SK-MEL-5 (cell line): ENCODE measurements around the gene PDZD4. TPM values are rescaled to one million over a fixed set of nuclear protein-coding genes. Genes with fewer than 3 reads are reported as not detected.

Experiments
- DNase-seq: peaks from one replicate; pipeline ENCODE4 v3.0.0-alpha.2; 2016; ENCODE audit warnings: low read depth, low spot score
- in situ Hi-C: cut with HindIII; loops from 2 replicates; pipeline ENCODE4 v1.10.0; 2016; ENCODE audit warnings: low sequenced_read_pairs, high pct_unique_total_duplicates, low pct_unique_long_range_greater_than_20kb
- total RNA-seq: library from RNA; depleted of rRNA; stranded (reverse); fragments of >200 nt; shearing (Covaris generic); gene quantifications from 2 replicates; pipeline ENCODE4 v1.2.3, GENCODE V29; 2014

The PDZD4 gene
- total RNA-seq, 1 experiment from 2014 or later, result 15.2 TPM

- in situ Hi-C loops, result no loop called here
Measured at GRCh38 chrX:153870288-153870690, 39.9 kb upstream of the PDZD4 start.

GRCh38 chrX:153869473-153870287, 39.3 kb upstream of the PDZD4 start:
- in situ Hi-C loops, result no loop called here
- DNase-seq, result no peak

More at GRCh38 chrX:153870288-153870690, 39.9 kb upstream of the PDZD4 start:
- DNase-seq, result no peak

GRCh38 chrX:153868576-153869472, 38.5 kb upstream of the PDZD4 start:
- DNase-seq, result no peak
- in situ Hi-C loops, result no loop called here

- in situ Hi-C loops, result no loop called here
Measured at GRCh38 chrX:153867671-153868070, 37.3 kb upstream of the PDZD4 start.

GRCh38 chrX:153867139-153867538, 36.8 kb upstream of the PDZD4 start:
- no peak for DNase-seq
- in situ Hi-C loops, result no loop called here

More at GRCh38 chrX:153867671-153868070, 37.3 kb upstream of the PDZD4 start:
- DNase-seq, result no peak

- no peak for DNase-seq
- in situ Hi-C loops, result no loop called here
Measured at GRCh38 chrX:153866302-153867019, 36.1 kb upstream of the PDZD4 start.

GRCh38 chrX:153865685-153866084, 35.3 kb upstream of the PDZD4 start:
- in situ Hi-C loops, result no loop called here
- DNase-seq, result no peak

GRCh38 chrX:153865321-153865580, 34.9 kb upstream of the PDZD4 start:
- in situ Hi-C loops, result no loop called here
- no peak for DNase-seq

- in situ Hi-C loops, result no loop called here
- DNase-seq, result no peak
Measured at GRCh38 chrX:153864561-153865320, 34.4 kb upstream of the PDZD4 start.

GRCh38 chrX:153864101-153864500, 33.8 kb upstream of the PDZD4 start:
- DNase-seq, result no peak
- in situ Hi-C loops, result no loop called here

- in situ Hi-C loops, result no loop called here
- no peak for DNase-seq
Measured at GRCh38 chrX:153863251-153863991, 33.1 kb upstream of the PDZD4 start.

- no peak for DNase-seq
- in situ Hi-C loops, result no loop called here
Measured at GRCh38 chrX:153862369-153863250, 32.3 kb upstream of the PDZD4 start.

GRCh38 chrX:153861733-153862310, 31.5 kb upstream of the PDZD4 start:
- in situ Hi-C loops, result no loop called here
- no peak for DNase-seq

GRCh38 chrX:153861151-153861550, 30.8 kb upstream of the PDZD4 start:
- DNase-seq, result no peak
- in situ Hi-C loops, result no loop called here

GRCh38 chrX:153857348-153857903, 27.1 kb upstream of the PDZD4 start:
- DNase-seq, result no peak

More at GRCh38 chrX:153857348-153857903, 27.1 kb upstream of the PDZD4 start:
- in situ Hi-C loops, result no loop called here
